MM.1S (cell line): ENCODE data around the gene MAML3.

Experiments
- DNase-seq: peaks from one replicate; pipeline ENCODE4 v3.0.0-alpha.2; 2015
- H2AFZ ChIP-seq: fragments of 300-600 bp; sonication (generic); 2 replicates; pipeline ENCODE4 v1.6.0; 2016; ENCODE audit warnings: antibody characterized with exemption, low read length
- H3F3A ChIP-seq: fragments of 300-600 bp; sonication (generic); 2 replicates; pipeline ENCODE4 v1.6.1; 2016; ENCODE audit warnings: mild to moderate bottlenecking, antibody characterized with exemption, low read length, moderate library complexity, mixed read lengths; ENCODE audit not compliant: insufficient read depth
- H3K27ac ChIP-seq: fragments of 300-600 bp; sonication (generic); 2 replicates; pipeline ENCODE4 v1.5.1; 2016; ENCODE audit warnings: mild to moderate bottlenecking, low read length
- H3K27me3 ChIP-seq: fragments of 300-600 bp; sonication (generic); replicated peaks from 2 replicates; pipeline ENCODE4 v1.6.0; 2016; ENCODE audit warnings: low read length; ENCODE audit not compliant: insufficient read depth
- H3K36me3 ChIP-seq: fragments of 300-600 bp; sonication (generic); replicated peaks from 2 replicates; pipeline ENCODE4 v1.6.1; 2016; ENCODE audit warnings: mild to moderate bottlenecking, low read length, mixed read lengths; ENCODE audit not compliant: insufficient read depth
- H3K4me1 ChIP-seq: fragments of 300-600 bp; sonication (generic); 2 replicates; pipeline ENCODE4 v1.6.1; 2016; ENCODE audit warnings: low read length, mixed read lengths
- H3K4me2 ChIP-seq: fragments of 300-600 bp; sonication (generic); 2 replicates; pipeline ENCODE4 v1.6.0; 2016; ENCODE audit warnings: low read depth, low read length
- H3K4me3 ChIP-seq: fragments of 300-600 bp; sonication (generic); 2 replicates; pipeline ENCODE4 v1.5.1; 2016; ENCODE audit warnings: low read length, mixed read lengths
- H3K79me2 ChIP-seq: fragments of 300-600 bp; sonication (generic); 2 replicates; pipeline ENCODE4 v1.6.1; 2016; ENCODE audit warnings: mixed run types, low read length, mixed read lengths
- H3K9ac ChIP-seq: fragments of 300-600 bp; sonication (generic); 2 replicates; pipeline ENCODE4 v1.6.1; 2016; ENCODE audit warnings: low read length, mixed read lengths
- H3K9me2 ChIP-seq: fragments of 300-600 bp; sonication (generic); replicated peaks from 2 replicates; pipeline ENCODE4 v1.6.1; 2016; ENCODE audit warnings: mild to moderate bottlenecking, low read length, mixed read lengths; ENCODE audit not compliant: insufficient read depth
- H3K9me3 ChIP-seq: fragments of 300-600 bp; sonication (generic); replicated peaks from 2 replicates; pipeline ENCODE4 v1.6.1; 2016; ENCODE audit warnings: mild to moderate bottlenecking, low read length, mixed read lengths; ENCODE audit not compliant: insufficient read depth
- H4K20me1 ChIP-seq: fragments of 300-600 bp; sonication (generic); 2 replicates; pipeline ENCODE4 v1.6.1; 2016; ENCODE audit warnings: mild to moderate bottlenecking, low read length, moderate library complexity, mixed read lengths; ENCODE audit not compliant: insufficient read depth
- CTCF ChIP-seq: fragments of 300-600 bp; sonication (generic); IDR thresholded peaks from 2 replicates; pipeline ENCODE4 v1.5.1; 2016; ENCODE audit warnings: antibody characterized with exemption, low read length, mixed read lengths
- EZH2 ChIP-seq: fragments of 300-600 bp; sonication (generic); optimal IDR thresholded peaks from 2 replicates; pipeline ENCODE3; 2017; ENCODE audit warnings: low read depth, mild to moderate bottlenecking, antibody characterized with exemption, low read length, mixed read lengths
- EZH2phosphoT487 ChIP-seq: fragments of 300-600 bp; sonication (generic); IDR thresholded peaks from 2 replicates; pipeline ENCODE4 v1.6.1; 2018; ENCODE audit warnings: antibody characterized with exemption, low read length

MAML3 gene

GRCh38 chr4:139800082-139800481, 353.9 kb downstream of the MAML3 start:
- Histone ChIP-seq H3K4me3 (no peak overlapping the region), H2AFZ (no peak overlapping the region), H3K27me3 (no peaks in the 10 kb centered on the region), H3K9me2 (no peaks in the 10 kb centered on the region), H3K9me3 (no peaks in the 10 kb centered on the region; the same call in 1 of the 2 replicates), H3K36me3 (no peaks in the 10 kb centered on the region), H3F3A (no peaks in the 10 kb centered on the region), H3K4me2 (no peak overlapping the region), H4K20me1 (no peaks in the 10 kb centered on the region), H3K79me2 (no peaks in the 10 kb centered on the region), H3K27ac (no peak overlapping the region), H3K9ac (no peak overlapping the region), H3K4me1 (0 out of 2 replicates have a peak, but pooled peaks cover 4% of the 10 kb centered on the region)
- DNase-seq = no peak
- TF ChIP-seq EZH2 (no peak), CTCF (no peak), EZH2phosphoT487 (no peak)

- no peak overlapping the region for H3K4me2 ChIP-seq
- no peaks in the 10 kb centered on the region for H4K20me1 ChIP-seq
- no peak overlapping the region for H3K27ac ChIP-seq
- no peak for DNase-seq
- H3K27me3 ChIP-seq = no peaks in the 10 kb centered on the region
- TF ChIP-seq EZH2phosphoT487 = no peak
- H3F3A ChIP-seq = no peaks in the 10 kb centered on the region
- no peak overlapping the region for H3K9ac ChIP-seq
- H3K36me3 ChIP-seq = no peaks in the 10 kb centered on the region
- no peak overlapping the region for H2AFZ ChIP-seq
- H3K79me2 ChIP-seq = no peaks in the 10 kb centered on the region
- no peak overlapping the region for H3K4me3 ChIP-seq
- no peaks in the 10 kb centered on the region for H3K9me2 ChIP-seq
- H3K4me1 ChIP-seq = 0 out of 2 replicates have a peak, but pooled peaks cover 4% of the 10 kb centered on the region
- H3K9me3 ChIP-seq = no peaks in the 10 kb centered on the region; the same call in 1 of the 2 replicates
Measured at GRCh38 chr4:139799615-139800014, 354.4 kb downstream of the MAML3 start.

- H2AFZ ChIP-seq = no peak overlapping the region
- H3K27ac ChIP-seq = no peak overlapping the region
- H3K4me1 ChIP-seq = 0 out of 2 replicates have a peak, but pooled peaks cover 4% of the 10 kb centered on the region
- H3K9ac ChIP-seq = no peak overlapping the region
- no peak overlapping the region for H3K4me3 ChIP-seq
- no peaks in the 10 kb centered on the region for H3K9me2 ChIP-seq
- no peaks in the 10 kb centered on the region for H3K36me3 ChIP-seq
- TF ChIP-seq CTCF = no peak
- TF ChIP-seq EZH2phosphoT487 = no peak
- no peak overlapping the region for H3K4me2 ChIP-seq
- no peaks in the 10 kb centered on the region; the same call in 1 of the 2 replicates for H3K9me3 ChIP-seq
- no peaks in the 10 kb centered on the region for H3K79me2 ChIP-seq
- H3F3A ChIP-seq = no peaks in the 10 kb centered on the region
- peak; percentile 20 for DNase-seq
- H4K20me1 ChIP-seq = no peaks in the 10 kb centered on the region
- H3K27me3 ChIP-seq = no peaks in the 10 kb centered on the region
Measured at GRCh38 chr4:139798456-139798855, 355.5 kb downstream of the MAML3 start.

GRCh38 chr4:139797287-139797686, 356.7 kb downstream of the MAML3 start:
- Histone ChIP-seq H3K36me3 (no peaks in the 10 kb centered on the region), H3K4me1 (0 out of 2 replicates have a peak, but pooled peaks cover 4% of the 10 kb centered on the region), H3K9ac (no peak overlapping the region), H3K27me3 (no peaks in the 10 kb centered on the region), H3K79me2 (no peaks in the 10 kb centered on the region), H3F3A (no peaks in the 10 kb centered on the region), H3K4me2 (no peak overlapping the region), H3K9me2 (no peaks in the 10 kb centered on the region), H3K27ac (no peak overlapping the region), H4K20me1 (no peaks in the 10 kb centered on the region), H3K9me3 (no peaks in the 10 kb centered on the region; the same call in 1 of the 2 replicates), H3K4me3 (no peak overlapping the region), H2AFZ (no peak overlapping the region)
- no peak for TF ChIP-seq EZH2phosphoT487
- DNase-seq = no peak
